Muscle layer of colon (tissue), 2 donors: ENCODE measurements around the gene PZP.

Source experiments
- H3K27ac ChIP-seq: one replicate; pipeline ENCODE4 v1.7.0; 2013; ENCODE audit warnings: low read depth, mild to moderate bottlenecking, low read length, moderate library complexity
- H3K27me3 ChIP-seq, 2 donors: one replicate each; pipeline ENCODE4 v1.7.0; 2013; ENCODE audit warnings: low read length in 2 of 2, mild to moderate bottlenecking in 2 of 2; ENCODE audit not compliant: insufficient read depth in 2 of 2, control insufficient read depth in 1 of 2
- H3K36me3 ChIP-seq: one replicate; pipeline ENCODE4 v1.7.0; 2013; ENCODE audit warnings: mild to moderate bottlenecking, low read length; ENCODE audit not compliant: insufficient read depth
- H3K4me1 ChIP-seq: one replicate; pipeline ENCODE4 v1.7.0; 2013; ENCODE audit warnings: mild to moderate bottlenecking, low read length; ENCODE audit not compliant: insufficient read depth
- H3K4me3 ChIP-seq, 2 donors: one replicate each; pipeline ENCODE4 v1.7.0; 2013; ENCODE audit warnings: low read length in 2 of 2, low read depth in 1 of 2, mild to moderate bottlenecking in 1 of 2, moderate library complexity in 1 of 2
- H3K9ac ChIP-seq: one replicate; pipeline ENCODE4 v1.7.0; 2013; ENCODE audit warnings: low read length
- H3K9me3 ChIP-seq: one replicate; pipeline ENCODE4 v1.7.0; 2013; ENCODE audit warnings: mild to moderate bottlenecking, low read length
- donor health status: abdominal sarcoma.
- donor health status: Adenocarcinoma of cecum.

Gene PZP

DNA sequence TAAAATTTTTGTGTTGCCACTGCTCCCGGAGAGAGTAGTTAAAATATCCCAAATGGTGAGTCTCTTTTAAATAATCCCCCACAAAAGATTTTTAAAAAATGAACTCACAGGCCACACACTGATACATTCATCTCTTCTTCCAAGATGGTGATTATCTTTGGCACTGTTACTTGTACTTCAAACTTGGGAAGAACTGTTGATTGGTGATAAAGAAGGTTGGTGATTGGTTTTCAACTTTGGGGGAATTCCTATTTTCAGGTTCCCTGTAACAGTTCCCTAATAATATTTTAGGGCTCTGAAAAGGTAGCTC, 99.0 kb downstream of the PZP start:
- H3K9ac ChIP-seq = no peak overlapping the region

DNA sequence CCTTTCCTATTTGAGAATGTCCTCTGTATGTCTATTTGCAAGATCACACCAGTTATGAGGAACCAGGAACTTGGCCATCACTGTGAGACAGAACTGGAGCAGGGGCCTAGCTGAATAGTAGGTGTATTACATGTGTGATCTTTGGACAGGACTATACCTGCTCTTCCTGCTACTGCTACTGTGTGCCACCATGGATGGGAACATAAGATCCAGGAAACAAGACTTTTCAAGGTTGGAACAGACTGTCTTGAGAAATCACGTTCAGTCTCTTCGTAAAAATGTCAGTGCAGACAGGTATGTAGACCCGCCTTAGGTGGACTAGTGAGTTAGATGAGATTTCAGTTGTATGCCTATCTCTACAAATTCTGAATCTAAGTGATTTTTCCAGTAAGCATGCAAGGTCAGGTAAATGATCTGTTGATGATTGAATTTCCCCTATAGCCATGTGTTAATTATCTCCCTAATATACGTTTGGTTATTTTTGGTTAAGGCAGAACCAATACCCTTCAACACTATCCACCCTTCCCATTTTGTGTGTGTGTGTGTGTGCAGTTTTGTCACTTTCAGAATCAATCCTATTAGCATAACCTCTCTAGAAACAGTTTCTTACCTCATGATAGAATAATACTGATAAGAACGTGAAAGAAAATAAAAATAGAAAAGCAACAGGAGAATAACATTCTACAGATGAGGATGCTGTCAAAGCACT, 99.5 kb downstream of the PZP start:
- H3K4me1 ChIP-seq = no peaks in the 10 kb centered on the region
- H3K4me3 ChIP-seq = no peak overlapping the region
- peaks cover 53% of the 10 kb centered on the region for H3K36me3 ChIP-seq
- H3K9ac ChIP-seq = no peak overlapping the region
- no peaks in the 10 kb centered on the region for H3K9me3 ChIP-seq
- H3K27me3 ChIP-seq = no peaks in the 10 kb centered on the region
- no peak overlapping the region for H3K27ac ChIP-seq

More for the DNA sequence above, 99.0 kb downstream of the PZP start:
- H3K27me3 ChIP-seq = no peaks in the 10 kb centered on the region
- no peak overlapping the region for H3K27ac ChIP-seq
- no peaks in the 10 kb centered on the region for H3K9me3 ChIP-seq
- no peak overlapping the region for H3K4me3 ChIP-seq
- peaks cover 48% of the 10 kb centered on the region for H3K36me3 ChIP-seq
- H3K4me1 ChIP-seq = no peaks in the 10 kb centered on the region

DNA sequence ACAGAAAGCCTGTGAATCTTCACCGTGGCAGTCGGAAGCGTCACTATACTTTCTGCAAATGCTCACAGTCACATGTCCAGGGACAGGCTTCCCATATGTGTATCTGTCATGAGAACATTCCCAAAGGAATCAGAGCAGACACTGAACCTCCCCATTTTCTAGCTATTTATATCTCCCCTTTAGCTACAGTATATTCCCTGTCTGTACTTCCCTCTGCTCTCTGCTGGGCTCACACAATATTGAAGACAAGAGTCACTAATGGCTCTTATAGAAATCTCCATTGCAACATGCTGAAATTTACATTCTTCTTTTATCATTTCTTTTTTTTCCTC, 100.7 kb downstream of the PZP start:
- H3K4me3 ChIP-seq = no peak overlapping the region
- no peaks in the 10 kb centered on the region for H3K4me1 ChIP-seq
- no peak overlapping the region for H3K27ac ChIP-seq
- peaks cover 47% of the 10 kb centered on the region for H3K36me3 ChIP-seq
- H3K27me3 ChIP-seq = no peaks in the 10 kb centered on the region
- no peaks in the 10 kb centered on the region for H3K9me3 ChIP-seq
- H3K9ac ChIP-seq = no peak overlapping the region

DNA sequence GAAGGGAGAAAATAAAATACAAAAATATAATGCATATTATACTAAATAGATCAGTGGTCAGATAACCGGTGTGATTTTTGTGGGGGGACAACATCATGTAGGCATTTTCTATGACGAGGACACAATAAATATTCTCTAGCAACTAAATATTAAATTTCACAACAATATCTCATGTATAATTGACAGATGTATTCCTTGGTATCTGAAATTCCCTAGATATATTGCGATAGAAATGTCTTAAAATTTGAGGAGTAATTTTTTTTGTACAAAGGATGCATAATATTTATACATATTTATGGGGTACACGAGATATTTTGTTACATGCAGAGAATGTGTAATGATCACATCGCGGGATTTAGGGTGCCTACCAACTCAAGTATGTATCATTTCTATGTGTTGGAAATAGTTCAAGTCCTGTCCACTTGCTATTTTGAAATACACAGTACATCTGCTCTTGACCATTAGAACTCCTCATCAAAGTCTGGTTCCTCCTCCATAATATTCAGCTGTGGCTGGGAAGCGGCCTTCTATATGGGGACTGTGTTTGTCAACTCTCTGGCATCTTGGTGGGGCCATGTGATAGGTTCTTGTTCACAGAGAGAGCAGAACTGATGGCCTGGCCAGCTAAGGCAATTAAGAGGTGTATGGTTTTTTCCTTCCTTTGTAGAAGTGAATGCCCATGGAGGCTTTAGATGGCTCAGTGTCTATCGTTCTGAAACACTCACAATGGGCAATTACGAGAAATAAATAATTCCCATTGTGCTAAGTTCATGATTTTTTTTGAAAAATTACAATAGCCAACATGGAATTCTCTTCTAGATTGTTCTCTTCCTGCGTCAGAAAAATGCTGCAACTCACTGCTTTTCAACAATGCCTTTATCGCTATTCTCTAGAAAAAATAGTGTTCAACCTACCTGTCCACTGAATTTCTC, 101.3 kb downstream of the PZP start:
- no peak overlapping the region for H3K9ac ChIP-seq
- no peak overlapping the region for H3K4me3 ChIP-seq
- H3K27me3 ChIP-seq = no peaks in the 10 kb centered on the region
- H3K27ac ChIP-seq = no peak overlapping the region
- no peaks in the 10 kb centered on the region for H3K9me3 ChIP-seq
- H3K4me1 ChIP-seq = no peaks in the 10 kb centered on the region
- H3K36me3 ChIP-seq = peaks cover 41% of the 10 kb centered on the region

DNA sequence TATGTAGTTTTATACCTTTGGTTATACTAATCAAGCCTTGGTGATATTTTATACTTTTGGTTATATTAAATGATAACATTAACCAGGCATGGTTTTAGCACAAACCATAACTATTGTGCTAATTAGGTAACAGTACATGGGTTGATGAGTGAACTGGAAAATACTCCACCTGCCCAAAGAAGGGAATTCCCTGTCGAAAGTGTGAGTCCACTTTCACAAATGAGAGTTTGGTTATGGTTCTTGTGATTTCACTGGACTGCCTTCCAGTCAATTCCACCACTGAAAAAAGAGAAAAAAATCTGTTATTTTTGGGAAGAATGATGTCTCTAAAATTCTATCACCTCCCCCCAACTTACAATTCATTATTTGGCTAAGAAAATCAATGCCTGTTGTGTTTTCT, 102.1 kb downstream of the PZP start:
- Histone ChIP-seq H3K9me3 (no peaks in the 10 kb centered on the region), H3K4me3 (no peak overlapping the region), H3K4me1 (no peaks in the 10 kb centered on the region), H3K27ac (no peak overlapping the region), H3K36me3 (peaks cover 42% of the 10 kb centered on the region), H3K27me3 (no peaks in the 10 kb centered on the region), H3K9ac (no peak overlapping the region)

DNA sequence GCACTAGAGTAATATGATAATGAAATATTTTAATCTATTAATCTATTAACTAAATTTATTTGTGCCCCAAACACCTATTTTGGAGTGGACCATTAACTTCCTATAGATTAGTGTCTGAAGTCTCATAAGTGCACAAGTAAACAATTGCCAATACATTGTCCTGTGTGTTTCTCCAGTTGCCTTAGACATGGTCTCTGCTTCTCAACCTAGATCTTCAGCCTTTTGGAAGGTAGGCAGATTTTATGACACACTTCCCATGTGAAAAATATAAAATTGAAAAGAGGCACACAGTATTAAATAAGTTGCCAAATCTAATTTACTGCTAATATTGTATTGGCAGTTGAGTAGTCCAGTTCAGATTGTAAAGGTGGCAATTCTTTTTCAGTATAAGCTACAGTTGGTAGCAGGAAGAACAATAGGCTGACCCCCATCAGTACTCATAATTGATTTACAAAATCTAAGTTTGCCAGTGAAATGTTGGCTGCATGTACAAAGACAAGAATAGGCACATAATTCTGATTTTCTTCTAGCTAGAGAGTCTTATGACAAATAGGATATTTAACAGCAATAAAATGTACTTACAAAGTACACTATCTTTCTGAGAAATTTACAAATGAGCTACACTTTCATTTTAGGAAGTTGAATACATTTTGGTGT, 103.3 kb downstream of the PZP start:
- Histone ChIP-seq H3K36me3 (peaks cover 47% of the 10 kb centered on the region), H3K27ac (no peak overlapping the region)

DNA sequence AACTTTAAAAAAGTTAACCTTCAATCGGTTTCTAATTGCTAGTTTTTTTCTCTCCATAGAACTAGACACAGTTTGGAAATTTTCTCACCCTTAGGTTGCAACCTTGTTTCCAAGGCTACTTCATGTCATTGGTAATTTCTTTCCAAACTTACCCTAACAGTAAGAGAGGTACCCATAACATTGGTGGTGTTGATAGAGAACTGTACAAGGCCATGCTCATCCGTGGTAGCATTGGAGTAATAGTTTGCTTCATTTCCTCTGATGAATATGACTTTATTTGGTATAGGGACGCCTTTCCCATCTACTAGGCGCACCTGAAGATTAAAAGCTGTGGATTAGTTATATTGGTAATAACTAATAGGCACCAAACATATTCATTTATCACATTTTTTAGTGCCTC, 104.1 kb downstream of the PZP start:
- Histone ChIP-seq H3K4me1 (no peaks in the 10 kb centered on the region), H3K27ac (no peak overlapping the region), H3K9me3 (no peaks in the 10 kb centered on the region), H3K4me3 (no peak overlapping the region), H3K27me3 (no peaks in the 10 kb centered on the region), H3K9ac (no peak overlapping the region), H3K36me3 (peaks cover 46% of the 10 kb centered on the region)

More for the DNA sequence above, 103.3 kb downstream of the PZP start:
- Histone ChIP-seq H3K4me1 (no peaks in the 10 kb centered on the region), H3K4me3 (no peak overlapping the region), H3K9me3 (no peaks in the 10 kb centered on the region), H3K9ac (no peak overlapping the region), H3K27me3 (no peaks in the 10 kb centered on the region)

DNA sequence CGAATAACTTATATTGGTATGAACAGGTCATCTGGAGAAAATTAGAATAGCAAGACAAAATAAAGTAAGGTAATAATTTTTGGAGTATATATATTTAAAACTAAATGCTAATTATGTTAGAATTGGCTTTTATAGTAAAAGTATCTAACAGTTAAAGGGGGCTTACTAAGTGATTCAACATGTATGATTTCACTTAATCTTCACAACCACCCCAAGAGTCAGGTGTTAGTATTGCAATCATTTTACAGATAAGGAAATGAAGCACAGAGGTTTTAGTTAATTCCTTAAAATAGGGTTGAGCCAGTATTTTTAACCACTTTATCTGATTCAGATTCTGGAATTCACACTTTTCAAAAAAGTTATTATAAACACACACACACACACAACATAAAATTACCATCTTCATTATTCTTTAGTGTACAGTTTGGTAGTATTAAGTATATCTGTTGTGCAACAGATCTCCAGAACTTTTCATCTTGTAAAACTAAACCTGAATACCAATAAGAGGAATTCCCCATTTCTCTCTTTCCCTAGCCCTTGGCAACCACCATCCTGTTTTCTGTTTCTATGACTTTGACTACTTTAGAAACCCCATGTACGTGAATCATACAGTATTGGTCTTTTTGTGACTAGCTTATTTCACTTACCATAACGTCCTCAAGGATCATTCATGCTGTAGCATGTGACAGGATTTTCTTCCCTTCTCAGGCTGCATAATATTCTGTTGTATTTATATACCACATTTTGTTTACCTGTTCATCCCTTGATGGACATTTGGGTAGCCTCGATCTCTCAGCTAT, 104.9 kb downstream of the PZP start:
- Histone ChIP-seq H3K4me3 (no peak overlapping the region), H3K27ac (no peak overlapping the region), H3K36me3 (peaks cover 45% of the 10 kb centered on the region), H3K9me3 (no peaks in the 10 kb centered on the region), H3K9ac (no peak overlapping the region), H3K4me1 (no peaks in the 10 kb centered on the region), H3K27me3 (no peaks in the 10 kb centered on the region)

DNA sequence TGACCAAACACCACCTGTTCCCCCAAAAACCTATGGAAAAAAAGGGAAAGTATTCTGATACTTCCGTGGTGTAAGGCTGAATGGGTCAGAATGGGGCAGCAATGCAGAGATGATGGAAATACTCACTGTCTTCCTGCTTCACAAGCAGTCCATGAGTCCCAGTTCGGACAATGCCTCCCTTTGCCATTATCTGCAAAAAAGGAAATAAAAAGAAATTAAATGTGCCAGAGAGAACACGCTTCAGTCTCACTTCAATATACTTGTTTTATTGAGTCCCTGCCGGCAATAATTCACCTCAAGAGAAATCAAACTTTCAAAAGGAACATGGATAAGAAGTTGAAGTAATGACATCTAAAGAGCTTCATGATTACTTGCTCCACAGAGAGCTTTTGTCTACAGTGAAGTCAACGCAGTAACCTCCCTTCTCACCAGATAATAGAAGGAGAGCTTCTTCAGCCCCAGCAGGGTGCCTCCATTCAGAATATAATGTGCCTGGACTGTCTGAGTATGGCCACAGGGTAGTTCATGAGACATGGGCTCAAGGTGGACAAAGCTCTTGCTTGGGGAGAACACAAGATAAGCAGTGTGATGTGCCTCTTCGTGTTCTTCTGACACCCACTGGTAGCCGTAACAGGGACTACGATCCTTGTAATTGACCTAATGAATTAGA, 107.0 kb downstream of the PZP start:
- Histone ChIP-seq H3K9me3 (no peaks in the 10 kb centered on the region), H3K4me3 (no peak overlapping the region), H3K9ac (no peak overlapping the region), H3K36me3 (peaks cover 45% of the 10 kb centered on the region), H3K27ac (no peak overlapping the region), H3K4me1 (no peaks in the 10 kb centered on the region), H3K27me3 (no peaks in the 10 kb centered on the region)

DNA sequence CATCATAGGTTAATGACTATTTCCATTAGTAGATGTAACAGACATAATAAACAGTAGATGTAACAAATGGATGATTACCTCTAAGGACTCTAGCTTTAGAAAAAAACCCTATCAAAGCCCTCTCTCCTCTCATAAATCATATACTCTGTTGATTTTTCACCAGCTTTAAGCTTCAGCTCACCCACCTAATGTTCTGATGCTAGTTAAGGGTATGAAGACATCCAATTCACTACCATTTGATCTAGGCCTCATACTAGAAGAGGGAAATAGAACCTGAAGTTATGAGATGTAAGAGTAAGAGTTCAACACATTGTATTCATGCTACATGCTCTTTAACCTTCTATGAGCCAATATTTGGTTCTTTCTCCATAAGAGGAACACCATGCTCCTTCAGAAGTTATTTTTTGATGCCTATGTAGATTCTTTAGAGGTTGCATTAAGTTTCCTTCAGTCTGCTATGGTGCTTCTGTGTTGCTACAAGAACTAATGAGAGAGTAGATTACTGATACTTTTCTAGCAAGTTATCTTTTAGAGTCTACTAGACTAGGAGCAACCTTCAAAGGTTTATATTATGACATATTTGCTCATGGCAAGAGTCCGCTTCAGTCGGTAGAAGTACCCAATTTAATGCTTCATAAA, 108.5 kb downstream of the PZP start:
- H3K4me3 ChIP-seq = no peak overlapping the region
- H3K9me3 ChIP-seq = no peaks in the 10 kb centered on the region
- H3K4me1 ChIP-seq = no peaks in the 10 kb centered on the region
- no peak overlapping the region for H3K27ac ChIP-seq
- H3K36me3 ChIP-seq = peaks cover 43% of the 10 kb centered on the region
- no peaks in the 10 kb centered on the region for H3K27me3 ChIP-seq
- no peak overlapping the region for H3K9ac ChIP-seq
